Tongue (tissue), 2 donors: ENCODE results near the gene SPATS2. TPM values are rescaled to one million over a fixed set of nuclear protein-coding genes. Genes with fewer than 3 reads are reported as not detected.
"Not testable (repeated sequence)": the region's sequence is repeated elsewhere in the genome, so short reads cannot be mapped to it uniquely, and the experiment has no call there.

ENCODE experiments used
- DNase-seq: peaks from one replicate; pipeline ENCODE4 v3.0.0-alpha.2; 2015
- total RNA-seq: library from RNA; depleted of rRNA; stranded (reverse); fragments of >200 nt; gene quantifications from one replicate; pipeline ENCODE4 v1.2.3, GENCODE V29; 2014

The SPATS2 gene
- total RNA-seq, 1 donor from 2014 or later: 28.7 TPM

GRCh38 chr12:49518914-49519573, 151.8 kb downstream of the SPATS2 start:
- no peak for DNase-seq

GRCh38 chr12:49519574-49519936, 152.3 kb downstream of the SPATS2 start:
- DNase-seq: no peak

GRCh38 chr12:49521389-49521788, 154.1 kb downstream of the SPATS2 start:
- DNase-seq: no peak

GRCh38 chr12:49524660-49525324, 157.5 kb downstream of the SPATS2 start:
- DNase-seq: no peak

GRCh38 chr12:49525942-49526341, 158.7 kb downstream of the SPATS2 start:
- no peak for DNase-seq

- no peak for DNase-seq
These were observed 160.3 kb downstream of the SPATS2 start for GRCh38 chr12:49527361-49528130.

GRCh38 chr12:49529414-49529813, 162.2 kb downstream of the SPATS2 start:
- DNase-seq: no peak

GRCh38 chr12:49531745-49532144, 164.5 kb downstream of the SPATS2 start:
- no peak for DNase-seq

- DNase-seq: no peak
These were observed 166.1 kb downstream of the SPATS2 start for GRCh38 chr12:49533331-49533730.

- DNase-seq: not testable (repeated sequence)
These were observed 166.9 kb downstream of the SPATS2 start for GRCh38 chr12:49534122-49534521.

- no peak for DNase-seq
These were observed 167.5 kb downstream of the SPATS2 start for GRCh38 chr12:49534731-49535278.

GRCh38 chr12:49535921-49536525, 168.8 kb downstream of the SPATS2 start:
- DNase-seq: no peak

- DNase-seq: no peak
These were observed 169.3 kb downstream of the SPATS2 start for GRCh38 chr12:49536526-49537071.

GRCh38 chr12:49537231-49537751, 170.0 kb downstream of the SPATS2 start:
- DNase-seq: peak; percentile 28

GRCh38 chr12:49537752-49538509, 170.7 kb downstream of the SPATS2 start:
- peak; percentile 14 for DNase-seq

- peak; percentile 86 for DNase-seq
These were observed 171.5 kb downstream of the SPATS2 start, which contains the start of gene KCNH3 for GRCh38 chr12:49538510-49539403. Gene KCNH3 (plus strand): TSS chr12:49539030. CDS start chr12:49539417, 387 bp downstream.

GRCh38 chr12:49539406-49540228, 172.4 kb downstream of the SPATS2 start:
- DNase-seq: no peak

- no peak for DNase-seq
These were observed 173.2 kb downstream of the SPATS2 start for GRCh38 chr12:49540229-49541139.
